Transverse colon (tissue), 3 donors: Measurements from ENCODE around the gene GLS.

Experiments used
- EP300 ChIP-seq: sonication (generic); formaldehyde crosslinking; IDR thresholded peaks from one replicate; pipeline ENCODE4 v1.6.1; 2017; ENCODE audit warnings: antibody characterized with exemption, low read depth
- POLR2A ChIP-seq: fragments of 450-650 bp; IDR thresholded peaks from one replicate; pipeline ENCODE4 v1.6.1; 2016; ENCODE audit warnings: antibody characterized with exemption, mild to moderate bottlenecking, moderate library complexity
- TF ChIP-seq, protein P1 (sequence below), 5 experiments: fragments of 200-600 bp in 3 of 5; fragments of 450-650 bp in 2 of 5; sonication (generic) in 3 of 5; IDR thresholded peaks; 1 replicate in 2 of 5; 2 replicates in 3 of 5; pipeline ENCODE4 v1.5.1; 2016 to 2017; ENCODE audit warnings: antibody characterized with exemption in 5 of 5, inconsistent platforms in 3 of 5, mild to moderate bottlenecking in 2 of 5, moderate library complexity in 1 of 5

DNA sequence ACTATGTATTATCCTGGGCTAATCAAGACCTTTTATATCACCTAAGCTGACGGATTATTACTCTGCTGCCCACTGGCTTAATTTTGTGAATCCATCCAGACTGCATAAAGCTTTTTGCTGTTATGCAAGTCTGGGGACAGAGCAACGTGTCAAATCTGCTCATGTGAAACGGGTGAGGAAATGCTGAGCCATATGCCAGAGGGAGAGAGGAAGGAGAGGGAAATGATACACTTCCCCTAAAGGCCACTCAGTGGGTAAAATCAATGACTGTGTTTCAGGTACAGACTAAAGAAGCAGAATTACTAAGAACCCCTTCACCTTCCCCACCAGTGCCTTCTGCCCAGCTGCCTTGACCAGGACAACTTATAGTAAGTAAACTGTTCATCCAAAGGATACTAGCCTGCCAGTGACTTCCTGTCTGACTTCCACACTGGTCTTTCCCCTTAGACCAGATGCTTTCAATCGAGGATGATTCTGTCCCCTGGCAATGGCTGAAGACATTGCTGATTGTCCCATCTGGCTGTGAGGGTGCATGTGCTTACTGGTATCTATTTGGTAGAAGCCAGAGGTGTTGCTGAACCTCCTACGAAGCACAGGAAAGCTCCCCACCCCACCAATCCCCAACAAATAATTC is 90.4 kb downstream of the GLS start:
- TF ChIP-seq EP300: no peak
- TF ChIP-seq, protein P1, sequence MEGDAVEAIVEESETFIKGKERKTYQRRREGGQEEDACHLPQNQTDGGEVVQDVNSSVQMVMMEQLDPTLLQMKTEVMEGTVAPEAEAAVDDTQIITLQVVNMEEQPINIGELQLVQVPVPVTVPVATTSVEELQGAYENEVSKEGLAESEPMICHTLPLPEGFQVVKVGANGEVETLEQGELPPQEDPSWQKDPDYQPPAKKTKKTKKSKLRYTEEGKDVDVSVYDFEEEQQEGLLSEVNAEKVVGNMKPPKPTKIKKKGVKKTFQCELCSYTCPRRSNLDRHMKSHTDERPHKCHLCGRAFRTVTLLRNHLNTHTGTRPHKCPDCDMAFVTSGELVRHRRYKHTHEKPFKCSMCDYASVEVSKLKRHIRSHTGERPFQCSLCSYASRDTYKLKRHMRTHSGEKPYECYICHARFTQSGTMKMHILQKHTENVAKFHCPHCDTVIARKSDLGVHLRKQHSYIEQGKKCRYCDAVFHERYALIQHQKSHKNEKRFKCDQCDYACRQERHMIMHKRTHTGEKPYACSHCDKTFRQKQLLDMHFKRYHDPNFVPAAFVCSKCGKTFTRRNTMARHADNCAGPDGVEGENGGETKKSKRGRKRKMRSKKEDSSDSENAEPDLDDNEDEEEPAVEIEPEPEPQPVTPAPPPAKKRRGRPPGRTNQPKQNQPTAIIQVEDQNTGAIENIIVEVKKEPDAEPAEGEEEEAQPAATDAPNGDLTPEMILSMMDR (IDR thresholded peaks at IDR 0.05): no peak
- TF ChIP-seq POLR2A: no peak
